ENCODE results near the gene BCR. TPM values are rescaled to one million over a fixed set of nuclear protein-coding genes. Genes with fewer than 3 reads are reported as not detected.

Gene BCR
- total and polyA plus RNA-seq, 2 of the 4 experiments (the other 2 are of a cell fraction): 28.9 to 44.6 TPM

GRCh38 chr22:23218867-23219251, 38.5 kb downstream of the BCR start:
- H4K5ac ChIP-seq (ENCODE audit: low read depth, low read length): no peak overlapping the region
- H3K23ac ChIP-seq (ENCODE audit: low read depth, low read length): peak overlapping the region; percentile 87
- H4K20me1 ChIP-seq (ENCODE audit: insufficient read depth, low read length): peaks cover 52% of the 10 kb centered on the region
- in situ Hi-C loops (cut with MboI; ENCODE audit: low sequenced_read_pairs): no loop called here
- H3K4me3 ChIP-seq (ENCODE audit: insufficient read depth, low read depth, low read length): no peak overlapping the region
- H3K27ac ChIP-seq (ENCODE audit: insufficient read depth, low read length): peak overlapping the region; percentile 66; the same call in 1 of the 2 replicates
- H2BK120ac ChIP-seq (ENCODE audit: low read depth, low read length): peak overlapping the region; percentile 95
- TF ChIP-seq BHLHE40 (IDR thresholded peaks at IDR 0.05; ENCODE audit: low read depth, low read length) (peak; percentile 18; the same call in 1 of the 2 replicates), MAZ (IDR thresholded peaks at IDR 0.05; ENCODE audit: borderline replicate concordance, low read depth, low read length) (peak; percentile 47; the same call in 1 of the 2 replicates), NFE2L2 (IDR thresholded peaks at IDR 0.05; ENCODE audit: low read depth, low read length) (no peak), RCOR1 (IDR thresholded peaks at IDR 0.05; ENCODE audit: insufficient replicate concordance, low read length) (no peak)
- peaks cover 44% of the 10 kb centered on the region for H3K4me1 ChIP-seq (ENCODE audit: control insufficient read depth, insufficient read depth, low read length)
- no peak overlapping the region; the same call in 1 of the 2 replicates for H3K56ac ChIP-seq (ENCODE audit: extremely low read depth, insufficient read depth, low read length)
- H4K8ac ChIP-seq (ENCODE audit: low read depth in 2 of 2, low read length in 2 of 2): peak overlapping the region; percentile 63 to 85; a peak in 2 of 4 replicates
- H3K36me3 ChIP-seq (ENCODE audit: control insufficient read depth, insufficient read depth, low read length): no peaks in the 10 kb centered on the region
- H2BK5ac ChIP-seq (ENCODE audit: low read depth, low read length, poor library complexity, severe bottlenecking): peak overlapping the region; percentile 70
- H2AFZ ChIP-seq (replicated peaks; ENCODE audit: low read length, poor library complexity): peak overlapping the region; percentile 81
- H3K4ac ChIP-seq (ENCODE audit: low read depth, low read length): peak overlapping the region; percentile 98
- H3K27me3 ChIP-seq (ENCODE audit: control insufficient read depth, insufficient read depth, low read length): no peaks in the 10 kb centered on the region
- H2AK5ac ChIP-seq (ENCODE audit: low read depth, low read length): peak overlapping the region; percentile 97
- peak; percentile 62 for DNase-seq
- CTCF ChIA-PET: no interaction called here
- WGBS, 2 experiments (ENCODE audit: extremely low coverage in 2 of 2, insufficient read length in 1 of 2): 0% methylated on average over 1 of the region's 11 CpGs; no CpG with 5 or more reads in 1 of the 2 experiments
- peak overlapping the region; percentile 91 for H3K14ac ChIP-seq (replicated peaks; ENCODE audit: low read depth, low read length)
- no peak overlapping the region for H3K9ac ChIP-seq (ENCODE audit: low read depth, low read length)
- peak overlapping the region; percentile 83 for H2AK9ac ChIP-seq (replicated peaks; ENCODE audit: low read depth, low read length, poor library complexity)
- H2BK20ac ChIP-seq (ENCODE audit: low read depth, low read length): peak overlapping the region; percentile 80
- H3K79me1 ChIP-seq (ENCODE audit: low read depth in 1 of 2, low read length in 2 of 2): peaks cover 54 to 97% of the 10 kb centered on the region in 2 experiments
- H3K9me1 ChIP-seq (ENCODE audit: insufficient read depth, low read length): peaks cover 70% of the 10 kb centered on the region
- dilution Hi-C loops (cut with HindIII; ENCODE audit: low sequenced_read_pairs, unreplicated experiment): no loop called here
- H3K9me3 ChIP-seq (ENCODE audit: control insufficient read depth, insufficient read depth, low read length): no peaks in the 10 kb centered on the region
- peak overlapping the region; percentile 96; the same call in 1 of the 2 replicates for H4K91ac ChIP-seq (ENCODE audit: insufficient read depth, low read depth, low read length)
- peak overlapping the region; percentile 97; the same call in 2 of the 3 replicates for H2BK15ac ChIP-seq (ENCODE audit: low read depth, low read length)
- H3K18ac ChIP-seq (ENCODE audit: low read depth, low read length): no peak overlapping the region
- POLR2A ChIA-PET (ENCODE audit: unreplicated experiment): no interaction called here
- BruUV-seq (replicated peaks): no TSS peak
- peak overlapping the region; percentile 59 for H3K4me2 ChIP-seq (ENCODE audit: low read depth, low read length)
- peak; percentile 83 for ATAC-seq (ENCODE audit: low read depth)
- intact Hi-C loops (cut with micrococcal nuclease): loop anchor here (5.0 kb wide), 1 partner anchor 37 kb away; the partner anchor contains the start of gene BCR

All from IMR-90 (cell line).